Dermis lymphatic vessel endothelial cell (primary cell): ENCODE results near the gene MDH1B. TPM values are rescaled to one million over a fixed set of nuclear protein-coding genes. Genes with fewer than 3 reads are reported as not detected.

ENCODE experiments used
- total RNA-seq: library from RNA; depleted of rRNA; stranded (reverse); fragments of >200 nt; gene quantifications from 2 replicates; pipeline ENCODE4 v1.2.1, GENCODE V29; 2014

MDH1B gene
- 0.11 and 0.17 TPM in 2 replicates for total RNA-seq

DNA sequence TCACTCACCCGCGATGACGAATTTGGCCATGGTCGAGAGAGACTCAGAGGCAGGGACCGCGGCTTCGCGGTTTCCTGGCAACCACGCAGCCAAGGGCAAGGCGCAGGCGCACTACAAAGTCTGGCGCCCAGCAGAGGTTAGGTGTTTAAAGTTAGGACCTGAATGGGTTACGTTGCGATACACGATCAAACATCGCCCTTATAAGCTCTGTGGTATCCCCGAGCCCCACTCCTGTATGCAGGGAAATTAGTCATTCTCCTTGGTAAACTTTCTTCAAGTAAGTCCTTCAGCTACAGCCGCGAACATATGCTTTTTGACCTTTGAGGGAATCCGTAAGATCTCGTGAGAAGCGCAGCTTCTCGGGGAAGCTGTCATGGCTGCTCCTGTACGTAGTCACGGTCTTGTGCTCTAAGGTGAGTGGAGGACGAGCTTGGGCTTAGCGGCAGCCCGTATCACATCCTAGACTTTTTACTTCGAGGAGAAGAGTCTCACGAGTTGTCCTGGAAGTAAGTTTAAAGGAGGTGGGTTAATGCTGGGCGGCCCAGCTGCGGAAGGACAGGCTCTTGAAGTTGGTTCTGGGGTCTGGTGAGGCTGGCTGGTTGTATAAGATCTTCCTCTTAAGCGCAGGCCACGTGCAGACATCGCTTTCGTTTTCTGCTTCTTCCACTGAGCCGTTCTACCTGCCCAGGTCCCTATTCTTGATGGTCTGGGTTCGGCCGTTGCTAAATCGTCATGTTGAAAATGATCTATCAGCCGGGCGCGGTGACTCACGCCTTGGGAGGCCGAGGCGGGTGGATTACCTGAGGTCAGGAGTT, at the start of gene MDH1B, which contains the start of gene FASTKD2:
TSS of gene MDH1B (minus strand) at position 87 of the 815 bp plus-strand sequence. CDS start at position 30, 57 bp downstream.
TSS of gene FASTKD2 (plus strand) at position 365 of the 815 bp plus-strand sequence. CDS start 1,088 bp downstream, outside the sequence.

DNA sequence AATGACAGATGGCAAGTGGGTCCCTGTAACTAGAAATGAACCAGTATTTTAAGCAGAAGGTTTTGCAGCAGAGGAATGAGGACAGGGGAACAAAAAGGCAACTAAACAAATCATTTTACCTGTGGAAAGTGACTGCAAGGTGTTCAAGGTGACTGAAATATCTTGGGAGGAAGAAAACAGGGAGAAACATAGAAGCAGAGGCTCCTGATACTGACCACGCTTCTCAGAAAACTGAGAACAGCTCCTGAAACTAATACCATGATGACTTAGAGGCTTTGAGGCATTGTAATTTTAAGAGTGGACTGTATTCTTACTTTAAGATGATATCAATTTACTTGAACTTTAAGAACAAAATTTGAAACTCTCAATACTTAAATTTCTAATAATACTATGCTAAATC, 46.8 kb downstream of the MDH1B start, which contains the start of gene DYTN:
TSS of gene DYTN (minus strand) at position 101 of the 400 bp plus-strand sequence. CDS start 117 bp downstream, outside the sequence.

Other genes with a start within 250 kb of the MDH1B start
- not detected in 2 replicates for gene FAM237A, start 122.8 kb downstream of the MDH1B start, total RNA-seq
- not detected in 2 replicates for gene DYTN, start 46.9 kb downstream of the MDH1B start, total RNA-seq
- gene FASTKD2, start 278 bp upstream of the MDH1B start, total RNA-seq = 24.1 and 37.7 TPM in 2 replicates
- not detected in 2 replicates for gene CPO, start 174.2 kb upstream of the MDH1B start, total RNA-seq